ENCODE results near the gene TMED6.
"Not testable (repeated sequence)": the region's sequence is repeated elsewhere in the genome, so short reads cannot be mapped to it uniquely, and the experiment has no call there.

Gene TMED6

DNA sequence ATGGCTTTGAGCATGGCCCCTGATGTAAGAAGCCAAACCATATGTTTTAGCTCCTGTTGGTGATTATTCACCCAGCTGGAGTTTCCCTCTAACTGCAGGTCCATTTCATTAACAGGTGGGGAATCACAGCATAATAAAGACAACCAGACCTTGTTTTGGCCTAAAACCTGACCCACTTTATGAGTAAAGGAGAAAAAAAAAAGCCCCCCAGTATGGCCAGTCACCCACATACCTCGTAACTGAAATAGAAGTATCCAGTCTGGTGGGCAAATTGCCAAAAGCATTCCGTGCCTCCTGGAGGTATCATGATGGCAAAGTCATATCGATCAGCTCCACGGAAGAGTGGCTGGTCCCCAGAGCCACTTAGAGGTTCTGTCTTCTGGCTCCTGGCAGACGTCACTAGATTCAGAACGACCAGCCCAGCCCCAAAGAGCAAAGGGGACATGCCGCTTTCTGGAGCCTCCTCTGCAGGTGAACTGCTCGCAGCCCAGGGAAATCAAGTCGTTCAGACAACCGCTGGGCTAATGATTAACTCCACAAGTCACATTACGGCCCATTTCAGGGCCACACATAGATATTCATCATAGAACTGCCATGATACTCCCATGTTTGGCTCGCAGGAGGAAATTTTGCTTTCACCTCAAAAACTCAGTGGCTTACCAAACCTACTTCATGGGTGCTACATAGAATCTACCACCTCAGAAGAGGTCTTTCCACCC is at the start of gene TMED6:
TMED6 (minus strand) TSS at position 478 of the 719 bp plus-strand sequence; CDS start at position 445, 33 bp downstream.
- DNase-seq = no peak

DNA sequence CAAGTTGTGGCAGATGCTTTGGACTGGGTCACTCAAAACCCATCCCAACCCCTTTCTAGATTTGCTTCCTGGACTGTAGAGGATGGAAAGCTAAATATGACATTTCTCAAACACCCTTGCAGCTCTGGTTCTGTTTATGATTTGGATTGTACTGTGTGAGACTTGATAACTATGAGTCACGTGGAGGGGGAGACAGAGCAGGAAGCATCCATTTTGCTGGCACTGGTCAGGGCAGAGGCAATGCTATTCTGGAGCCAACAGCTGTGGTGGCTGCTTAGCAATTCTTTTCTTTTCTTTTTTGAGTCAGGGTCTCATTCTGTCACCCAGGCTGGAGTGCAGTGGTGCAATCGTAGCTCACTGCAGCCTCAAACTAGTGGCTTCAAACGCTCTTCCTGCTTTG is 47.8 kb upstream of the TMED6 start:
- DNase-seq = peak; percentile 23

DNA sequence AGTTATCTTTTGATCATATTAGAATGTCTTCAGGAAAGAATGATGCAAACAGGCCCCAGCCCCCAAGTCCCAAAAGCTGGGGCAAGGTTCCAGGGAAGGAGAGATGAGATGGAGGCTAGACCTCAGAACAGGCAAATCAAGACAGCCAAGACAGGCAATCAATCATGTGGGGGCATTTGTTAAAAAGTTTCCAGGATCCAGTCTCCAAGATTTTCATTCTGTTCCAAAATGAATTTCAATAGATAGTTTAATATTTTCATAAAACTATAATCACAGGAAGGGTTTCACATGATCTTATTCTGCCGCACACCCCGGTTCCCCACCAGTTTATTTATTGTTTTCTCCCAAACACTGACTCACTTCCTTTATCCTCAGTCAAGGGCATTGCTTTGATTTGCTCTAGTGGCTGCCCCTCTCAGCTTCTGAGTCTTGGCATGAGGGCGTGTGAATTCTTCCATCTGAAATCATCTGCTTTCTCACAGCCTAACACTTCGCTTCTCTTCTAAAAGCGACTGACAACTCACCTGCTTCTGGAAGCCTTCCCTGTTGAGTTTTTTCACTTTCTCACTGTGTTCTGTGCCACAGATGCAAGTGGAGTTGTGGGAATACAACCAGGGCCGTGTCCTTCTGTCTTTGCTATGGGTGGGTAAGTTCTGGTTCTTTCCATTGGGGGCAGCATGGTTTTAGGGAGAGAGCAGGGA is 46.4 kb upstream of the TMED6 start:
- DNase-seq = no peak

DNA sequence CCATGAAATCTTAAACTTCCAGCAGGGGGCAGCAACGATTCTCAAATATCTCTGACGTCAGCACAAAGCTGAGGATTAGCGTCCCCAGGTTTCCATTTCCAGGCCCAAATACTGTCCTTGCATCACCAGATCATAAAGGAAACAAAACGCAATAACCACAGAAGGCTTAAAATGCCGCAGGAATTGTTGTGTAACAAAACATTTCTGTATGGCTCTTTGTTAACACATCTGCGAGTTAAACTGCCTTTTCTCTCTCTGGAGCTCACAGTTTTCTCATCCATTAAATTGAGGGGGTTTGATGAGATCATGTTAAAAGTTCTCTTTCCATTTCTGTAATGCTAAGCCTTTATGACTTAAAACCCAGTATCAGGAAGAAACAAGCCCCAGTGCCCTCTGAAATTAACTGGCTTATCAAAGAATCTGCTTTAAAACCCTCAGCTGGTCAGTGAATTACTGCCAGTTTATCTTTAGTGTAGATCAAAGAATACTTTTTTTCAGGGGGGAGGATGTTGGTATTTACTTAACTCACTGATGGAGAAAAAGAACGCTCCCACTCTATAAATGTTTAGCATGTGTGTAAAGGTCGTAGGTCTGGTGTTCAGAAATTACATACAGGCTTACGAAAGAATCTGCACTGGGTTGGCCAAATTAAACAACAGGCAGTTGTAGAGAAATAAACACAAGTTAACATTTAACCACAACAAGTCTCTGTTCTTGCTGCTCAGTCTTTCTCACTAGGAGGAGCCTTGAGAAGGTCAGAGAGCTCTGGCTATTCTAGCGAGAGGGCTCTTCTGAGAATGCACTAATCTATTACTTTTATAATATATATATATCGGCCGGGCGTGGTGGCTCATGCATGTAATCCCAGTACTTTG is 44.8 kb upstream of the TMED6 start:
- peak; percentile 78 for DNase-seq

DNA sequence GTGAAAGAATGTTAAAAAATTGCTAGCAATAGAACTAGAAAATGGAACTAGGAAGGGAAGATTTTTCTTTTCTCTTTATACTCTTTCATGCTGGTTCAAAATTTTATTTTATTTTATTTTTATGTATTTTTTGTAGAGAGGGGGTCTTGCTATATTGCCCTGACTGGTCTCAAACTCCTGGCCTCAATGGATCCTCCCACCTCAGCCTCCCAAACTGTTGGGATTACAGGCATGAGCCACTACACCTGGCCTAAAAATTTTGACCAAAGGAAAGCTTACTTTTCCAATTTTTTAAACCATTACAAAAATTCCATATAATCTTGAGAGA is 44.2 kb upstream of the TMED6 start:
- DNase-seq = no peak

DNA sequence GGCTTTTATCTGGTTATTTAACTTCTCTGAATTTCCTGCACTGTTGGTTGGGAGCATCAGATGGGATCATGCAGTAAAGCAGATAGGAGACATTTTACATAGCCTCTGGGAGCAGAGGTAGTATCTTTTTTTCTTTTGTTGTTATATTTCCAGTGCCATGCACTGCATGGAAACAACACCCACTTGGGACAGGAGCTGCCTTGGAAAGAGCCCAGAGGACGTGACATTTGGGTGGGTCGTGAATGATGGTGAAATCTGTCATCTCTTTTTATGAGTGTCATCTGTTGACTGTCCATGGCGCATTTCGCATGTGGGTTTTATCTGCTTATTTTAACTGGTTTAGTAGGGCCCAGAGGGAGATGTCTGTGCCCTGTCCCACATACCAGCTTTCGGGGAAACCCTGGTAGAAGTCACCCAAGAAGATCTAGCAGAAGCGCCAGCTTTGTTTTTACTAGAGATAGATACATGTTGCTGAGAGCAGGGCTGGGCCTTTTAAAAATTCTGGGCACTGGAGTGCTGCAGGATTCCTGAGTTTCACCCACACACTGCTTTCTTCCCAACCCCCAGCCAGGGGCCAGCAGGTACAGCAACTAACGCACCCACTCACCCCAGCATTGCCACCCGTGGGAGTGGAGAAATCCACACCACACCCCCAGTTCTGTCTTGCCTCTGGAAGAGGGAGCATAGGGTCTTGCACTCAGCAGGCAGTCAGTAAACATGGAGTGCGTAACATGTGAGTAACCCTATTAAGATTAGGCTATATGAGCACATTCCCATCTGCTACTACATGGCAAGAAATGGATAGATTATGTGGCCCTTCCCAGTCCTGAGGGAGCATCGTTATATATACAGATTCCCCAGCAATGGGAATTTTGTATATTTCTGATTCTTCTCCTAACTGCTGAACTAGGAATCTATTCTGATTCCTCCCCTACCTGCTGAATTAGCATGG is 42.6 kb upstream of the TMED6 start:
- no peak for DNase-seq

DNA sequence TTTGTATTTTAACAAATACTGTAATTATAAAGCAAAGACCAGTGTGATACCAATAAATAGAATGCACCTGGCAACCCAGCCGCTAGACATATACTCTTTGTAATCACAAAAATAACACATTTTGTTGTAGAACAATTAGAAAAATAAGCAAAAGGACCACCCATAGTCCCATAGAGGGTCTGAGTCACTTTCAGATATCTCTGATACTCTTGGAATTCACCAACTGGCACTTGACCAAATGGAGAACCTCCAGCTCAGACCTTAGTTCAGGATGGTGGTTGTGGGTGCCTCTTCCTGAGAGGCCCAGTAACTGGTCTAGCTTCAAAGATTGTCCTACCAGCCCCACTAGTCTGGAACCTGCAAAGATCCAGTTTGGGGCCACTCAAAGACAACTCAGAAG is 35.0 kb upstream of the TMED6 start:
- no peak for DNase-seq

DNA sequence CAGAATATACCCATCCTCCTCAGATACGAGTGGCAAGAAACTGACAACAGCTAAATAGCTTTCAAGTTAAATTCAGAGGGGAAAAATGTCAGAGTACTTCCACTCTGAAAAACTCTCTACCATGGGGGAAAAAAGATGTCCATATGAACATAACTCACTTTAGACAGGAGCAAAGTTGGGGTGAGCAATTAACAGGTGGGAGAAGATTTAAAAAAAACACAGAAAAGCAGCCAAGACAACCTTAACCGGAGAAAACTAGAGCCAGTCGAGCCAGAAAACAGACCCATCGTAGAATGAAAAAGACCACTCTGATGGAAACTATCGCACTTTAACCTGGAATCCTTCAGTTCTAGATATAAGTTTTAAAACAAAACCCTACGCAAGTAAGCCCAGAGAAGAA is 33.4 kb upstream of the TMED6 start:
- no peak for DNase-seq

DNA sequence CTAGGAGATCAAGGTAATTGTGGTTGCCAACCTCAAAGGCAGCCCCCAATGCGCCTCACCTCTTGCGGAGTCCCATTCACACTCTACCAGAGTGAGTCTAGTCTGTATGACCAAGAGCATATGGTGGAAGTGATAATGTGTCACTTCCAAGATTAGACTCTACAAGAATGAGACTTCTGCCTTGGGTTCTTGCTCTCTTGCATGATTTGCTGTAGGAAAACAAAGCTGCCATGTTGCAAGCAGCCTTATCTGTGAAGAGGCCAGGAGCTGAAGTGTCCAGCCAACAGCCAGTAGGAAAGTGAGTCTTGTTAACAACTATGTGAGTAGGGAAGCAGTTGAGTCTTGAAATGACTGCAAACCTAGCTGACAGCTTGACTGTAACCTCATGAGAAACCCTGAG is 30.8 kb upstream of the TMED6 start:
- DNase-seq = peak; percentile 22

DNA sequence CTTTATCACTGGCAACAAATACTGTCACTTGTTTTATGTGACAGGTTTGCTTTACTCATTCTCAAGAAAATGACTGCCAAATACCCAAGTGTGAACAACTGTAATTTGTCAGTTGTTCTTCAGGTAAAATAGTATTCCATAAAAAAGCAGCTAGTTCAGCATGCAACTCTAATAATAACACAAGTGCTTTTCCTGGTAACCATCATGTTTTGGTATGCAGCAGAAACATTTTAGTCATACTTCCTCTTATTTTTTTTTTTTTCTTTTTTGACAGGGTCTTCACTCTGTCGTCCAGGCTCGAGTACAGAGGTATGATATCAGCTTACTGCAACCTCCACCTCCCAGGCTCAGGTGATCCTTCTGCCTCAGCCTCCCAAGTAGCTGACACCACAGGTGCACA is 29.6 kb upstream of the TMED6 start:
- no peak for DNase-seq

DNA sequence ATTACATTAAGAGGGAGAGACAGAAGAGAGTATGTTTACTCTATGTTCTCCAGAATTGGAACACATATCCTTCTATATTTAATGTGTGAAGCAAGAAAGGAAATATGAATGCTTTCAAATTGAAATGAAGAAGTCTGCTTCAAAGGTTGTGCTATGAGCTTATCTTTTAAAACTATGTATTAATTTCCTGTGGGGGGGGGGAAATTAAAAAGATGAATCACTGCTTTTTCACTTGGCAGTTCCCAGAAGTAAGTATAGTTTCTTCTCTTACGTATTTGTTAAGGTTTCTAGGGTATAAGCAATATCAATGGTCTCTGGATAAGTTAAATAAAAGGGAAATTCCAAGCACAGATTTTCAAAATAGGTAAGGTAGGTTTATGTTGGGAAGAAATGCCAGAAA is 27.2 kb upstream of the TMED6 start:
- no peak for DNase-seq

DNA sequence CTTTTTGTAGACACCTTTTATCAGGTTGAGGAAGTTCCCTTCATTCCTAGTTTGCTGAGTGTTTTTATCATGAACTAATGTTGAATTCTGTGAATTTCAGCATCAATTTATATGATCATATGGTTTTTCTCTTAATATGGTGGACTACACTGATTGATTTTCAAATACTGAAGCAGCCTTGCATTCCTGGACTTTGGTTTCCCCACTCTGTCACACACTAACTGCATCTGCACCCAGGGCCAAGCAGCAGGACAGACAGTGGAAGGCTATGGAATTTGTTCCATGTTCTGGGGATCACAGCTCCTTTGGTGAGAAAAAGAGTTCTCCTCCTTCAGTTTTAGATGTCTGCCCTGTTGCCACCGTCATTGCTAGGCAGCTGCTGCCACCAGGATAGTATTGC is 26.4 kb upstream of the TMED6 start:
- DNase-seq = no peak

DNA sequence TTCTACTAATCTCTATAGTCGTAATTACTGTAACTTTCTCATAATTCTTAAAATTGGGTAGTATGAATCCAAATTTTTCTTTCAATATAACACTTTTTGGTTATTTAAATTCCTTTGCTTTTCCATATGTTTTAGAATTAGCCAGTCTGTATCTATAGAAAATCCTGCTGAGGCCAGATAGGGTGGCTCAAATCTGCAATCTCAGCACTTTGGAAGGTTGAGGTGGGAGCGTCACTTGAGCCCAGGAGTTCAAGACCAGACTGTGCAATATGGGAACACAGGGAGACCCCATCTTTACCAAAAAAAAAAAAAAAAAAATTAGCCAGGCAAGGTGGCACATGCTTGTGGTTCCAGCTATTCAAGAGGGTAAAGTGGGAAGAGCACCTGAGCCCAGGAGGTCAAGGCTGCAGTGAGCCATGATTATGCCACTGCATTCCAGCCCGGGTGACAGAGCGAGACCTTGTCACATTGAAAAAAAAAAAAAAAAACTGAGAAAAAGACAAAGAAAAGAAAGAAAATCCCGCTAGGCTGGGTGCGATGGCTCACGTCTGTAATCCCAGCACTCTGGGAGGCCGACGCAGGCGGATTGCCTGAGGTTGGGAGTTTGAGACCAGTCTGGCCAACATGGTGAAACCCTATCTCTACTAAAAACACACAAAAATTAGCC is 24.9 kb upstream of the TMED6 start:
- no peak for DNase-seq

DNA sequence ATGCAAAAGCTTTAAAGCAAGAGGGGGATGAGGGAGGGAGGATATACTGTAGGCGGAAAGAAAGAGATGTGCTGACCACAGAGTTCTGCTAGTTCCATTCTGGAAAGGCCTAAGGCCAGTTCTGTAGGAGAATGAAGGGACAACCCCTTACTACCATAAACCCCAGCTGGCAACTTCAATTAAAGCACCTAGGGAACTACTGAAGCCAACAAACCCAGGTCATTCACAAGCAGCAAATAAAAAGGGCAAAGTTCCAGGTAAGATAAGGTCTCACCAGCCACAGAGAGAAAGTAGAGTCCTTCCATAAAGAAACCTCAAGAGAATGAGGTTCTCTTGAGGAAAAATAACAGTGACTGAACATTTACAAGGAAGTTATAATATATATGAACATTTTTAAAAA is 21.4 kb upstream of the TMED6 start:
- no peak for DNase-seq

DNA sequence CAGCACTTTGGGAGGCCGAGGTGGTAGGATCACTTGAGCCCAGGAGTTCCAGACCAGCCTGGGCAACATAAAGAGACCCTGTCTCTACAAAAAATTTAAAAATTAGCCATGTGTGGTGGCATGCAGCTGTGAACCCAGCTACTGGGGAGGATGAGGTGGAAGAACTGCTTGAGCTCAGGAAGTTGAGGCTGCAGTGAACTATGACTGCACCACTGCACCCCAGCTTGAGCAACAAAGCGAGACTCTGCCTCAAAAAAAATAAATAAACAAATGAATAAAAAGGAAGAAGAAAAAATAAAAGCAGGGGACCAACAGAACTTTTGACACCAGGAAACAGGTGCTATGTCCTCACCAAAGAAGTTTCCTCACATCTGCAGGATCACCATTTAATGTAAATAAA is 20.0 kb upstream of the TMED6 start:
- no peak for DNase-seq

DNA sequence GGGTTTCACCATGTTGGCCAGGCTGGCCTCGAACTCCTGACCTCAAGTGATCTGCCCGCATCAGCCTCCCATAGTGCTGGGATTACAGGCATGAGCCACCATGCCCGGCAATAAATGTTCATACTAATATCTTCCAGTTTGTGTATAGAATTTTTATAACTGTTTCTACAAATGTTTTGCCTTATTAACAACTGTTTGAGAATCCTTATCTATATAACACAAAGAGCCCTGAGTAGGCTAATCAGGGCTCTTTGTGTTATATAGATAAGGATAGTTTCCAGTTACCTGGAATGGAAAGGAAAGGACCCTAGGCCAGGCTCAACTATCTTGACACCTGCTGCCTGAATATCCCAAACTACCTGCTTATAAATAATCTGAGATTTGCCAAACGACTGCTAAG is 17.3 kb upstream of the TMED6 start:
- DNase-seq = no peak

DNA sequence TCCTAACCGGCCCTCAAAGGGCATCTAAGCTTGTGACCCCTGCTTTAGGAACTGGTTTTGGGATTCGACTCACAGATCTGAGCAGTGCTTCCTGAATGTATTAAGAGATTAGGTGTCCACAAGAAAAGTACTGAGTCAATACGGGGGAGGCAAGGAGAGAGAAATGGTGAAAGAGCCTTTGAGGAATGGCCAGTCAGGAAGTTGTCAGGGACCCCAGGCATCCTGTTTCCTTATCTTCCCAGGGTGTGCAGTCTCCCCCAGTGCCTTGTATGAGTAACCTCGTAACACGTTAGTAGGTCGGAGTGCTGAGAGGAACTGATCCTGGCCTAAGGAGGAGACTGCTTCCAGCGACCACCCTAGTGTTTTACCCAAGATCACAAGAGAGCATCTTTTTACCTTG is 16.4 kb upstream of the TMED6 start:
- no peak for DNase-seq

DNA sequence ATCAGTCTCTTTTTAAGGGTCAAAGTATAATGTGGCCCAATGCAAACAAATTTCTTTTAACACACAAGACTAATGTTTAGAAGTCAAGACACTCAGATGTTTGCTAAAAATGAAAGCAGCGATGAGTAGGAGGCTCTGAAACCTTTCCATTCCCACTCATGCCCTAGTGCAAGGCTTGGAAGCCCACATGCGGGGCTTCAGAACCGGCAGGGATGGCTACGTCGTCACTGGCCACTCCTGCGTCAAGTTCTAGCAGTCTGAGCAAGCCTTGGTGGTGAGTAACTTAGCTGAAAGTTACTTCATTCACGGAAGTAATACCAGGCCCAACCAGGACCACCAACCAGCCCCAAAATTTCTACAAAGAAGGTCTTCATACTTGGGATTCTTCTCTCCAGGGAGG is 14.8 kb upstream of the TMED6 start:
- no peak for DNase-seq

DNA sequence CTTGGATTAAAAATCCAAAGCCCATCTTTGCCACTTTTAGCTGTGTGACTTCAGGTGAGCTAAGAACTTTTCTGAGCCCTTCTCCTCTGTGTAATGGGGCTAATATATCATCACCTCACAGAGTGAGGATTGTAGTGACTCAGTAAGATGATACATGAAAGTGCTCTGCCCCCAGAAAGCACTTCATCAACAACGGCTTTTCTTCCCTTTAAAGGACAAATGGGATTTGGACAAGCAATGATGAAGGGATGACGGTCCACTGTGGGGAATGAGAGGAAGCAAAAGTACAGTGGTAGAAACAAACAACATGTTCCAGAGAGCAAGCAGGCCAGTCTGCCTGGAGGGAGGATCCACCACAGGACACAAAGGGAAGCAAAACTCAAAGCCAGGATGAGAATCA is 14.3 kb upstream of the TMED6 start:
- DNase-seq = no peak

DNA sequence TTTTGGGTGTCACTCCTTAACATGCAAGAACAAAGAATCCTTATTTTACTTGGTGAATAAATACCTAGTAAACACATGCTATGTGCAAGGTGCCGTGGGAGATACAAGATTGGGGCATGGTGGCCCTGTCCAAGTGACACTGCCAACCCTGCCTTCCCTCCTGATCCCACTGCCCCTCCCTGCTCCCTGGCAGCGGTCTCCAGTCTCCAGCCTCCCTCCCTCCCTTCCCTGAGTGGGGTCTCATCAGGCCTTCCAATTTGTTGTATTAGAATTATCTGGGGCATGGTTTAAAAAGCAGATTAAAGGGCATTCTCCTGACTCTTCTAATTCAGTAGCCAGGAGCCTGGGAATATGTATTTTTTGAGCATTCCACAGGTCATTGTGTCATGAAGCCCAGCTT is 12.5 kb upstream of the TMED6 start:
- no peak for DNase-seq

DNA sequence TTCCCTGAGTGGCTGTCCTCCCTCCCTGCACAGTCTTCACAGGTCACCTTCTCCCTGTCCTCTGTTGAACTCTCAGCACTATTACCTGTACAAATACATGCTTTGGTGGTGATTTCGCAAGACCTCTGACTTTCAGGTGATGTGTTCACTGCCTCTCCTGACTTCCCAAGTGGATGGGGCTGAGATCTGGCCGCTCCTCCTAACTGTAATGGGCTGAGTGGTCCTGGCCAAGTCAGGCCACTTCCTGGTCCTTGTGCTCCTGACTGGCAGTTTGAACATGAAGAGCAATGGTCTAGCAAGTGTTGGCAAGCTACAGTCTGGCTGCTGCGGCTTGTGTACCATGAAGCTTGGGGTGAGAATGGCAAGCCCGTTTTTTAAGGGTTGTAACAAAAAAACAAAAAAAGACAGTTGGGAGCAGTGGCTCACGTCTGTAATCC is 11.7 kb upstream of the TMED6 start:
- no peak for DNase-seq

DNA sequence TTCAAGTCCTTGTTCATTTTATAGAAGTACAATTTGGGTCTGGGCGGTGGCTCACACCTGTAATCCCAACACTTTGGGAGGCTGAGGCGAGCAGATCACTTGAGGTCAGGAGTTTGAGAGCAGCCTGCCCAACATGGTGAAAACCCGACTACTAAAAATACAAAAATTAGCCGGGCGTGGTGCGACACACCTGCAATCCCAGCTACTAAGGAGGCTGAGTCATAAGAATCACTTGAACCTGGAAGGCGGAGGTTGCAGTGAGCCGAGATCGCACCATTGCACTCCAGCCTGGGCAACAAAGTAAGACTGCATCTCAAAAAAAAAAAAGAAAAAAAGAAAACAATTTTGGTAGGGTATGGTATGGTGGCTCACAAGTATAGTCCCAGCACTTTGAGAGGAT is 8.5 kb upstream of the TMED6 start:
- not testable (repeated sequence) for DNase-seq

Data from activated CD4-positive, alpha-beta T cell treated with anti-CD3 and anti-CD28 coated beads, Interleukin-10, Interleukin-2, amounts not matched to agents 100 ng/mL and 50 ng/mL, durations not matched to agents 16 hours and 8 hours (primary cell).